Sigmoid colon (tissue), 7 donors: ENCODE data around the gene FAM117A. TPM values are rescaled to one million over a fixed set of nuclear protein-coding genes. Genes with fewer than 3 reads are reported as not detected.

ENCODE experiments used
- DNase-seq: peaks from one replicate; pipeline ENCODE4 v3.0.0-alpha.2; 2019
- H3K27ac ChIP-seq, 4 donors: fragments of 200-600 bp; sonication (generic); one replicate each; pipeline ENCODE4 v1.5.1; 2016 to 2019; ENCODE audit warnings: mild to moderate bottlenecking in 1 of 4
- H3K27me3 ChIP-seq, 3 donors: fragments of 200-600 bp; sonication (generic); one replicate each; pipeline ENCODE4 v1.5.1; 2019; ENCODE audit warnings: mild to moderate bottlenecking in 1 of 3
- H3K36me3 ChIP-seq, 4 donors: fragments of 200-600 bp; sonication (generic); one replicate each; pipeline ENCODE4 v1.5.1; 2016 to 2019
- H3K4me1 ChIP-seq, 4 donors: fragments of 200-600 bp; sonication (generic); one replicate each; pipeline ENCODE4 v1.5.1; 2017 to 2019
- H3K4me3 ChIP-seq, 4 donors: fragments of 200-600 bp; sonication (generic); one replicate each; pipeline ENCODE4 v1.5.1; 2017 to 2019; ENCODE audit warnings: mild to moderate bottlenecking in 2 of 4, moderate library complexity in 1 of 4
- H3K9me3 ChIP-seq, 4 donors: fragments of 200-600 bp in 3 of 4; sonication (generic) in 3 of 4; one replicate each; pipeline versions ENCODE4 v1.5.1 to v1.6.1; 2013 to 2019
- EP300 ChIP-seq, 4 donors: sonication (generic); formaldehyde crosslinking; IDR thresholded peaks; one replicate each; pipeline ENCODE4 v1.6.1; 2017; ENCODE audit warnings: antibody characterized with exemption in 4 of 4
- POLR2A ChIP-seq, 2 donors: fragments of 450-650 bp; IDR thresholded peaks; one replicate each; pipeline ENCODE4 v1.6.1; 2016; ENCODE audit warnings: antibody characterized with exemption in 2 of 2, mild to moderate bottlenecking in 2 of 2, moderate library complexity in 2 of 2
- POLR2AphosphoS5 ChIP-seq, 4 donors: sonication (generic); formaldehyde crosslinking; IDR thresholded peaks; one replicate each; pipeline ENCODE4 v1.6.1; 2017; ENCODE audit warnings: antibody characterized with exemption in 4 of 4
- WGBS, 2 donors: extraction: QIAGEN DNeasy Blood & Tissue Kit; methylation state at CpG; one replicate each; pipeline ENCODE4 v1.1.7; 2013; 5-methylcytosine and 5-hydroxymethylcytosine counted together
- intact Hi-C: fragments of 100-400 bp; cut with DNase I; formaldehyde crosslinking; loops from one replicate; pipeline ENCODE4 v1.15.1; 2023
- polyA plus RNA-seq, 3 donors: library from polyadenylated mRNA; stranded (reverse); fragments of 200-250 nt; gene quantifications; one replicate each; pipeline ENCODE4 v1.2.3, GENCODE V29; 2013
- total RNA-seq, 4 donors: library from RNA; depleted of rRNA; stranded (reverse); fragments of >200 nt; gene quantifications; one replicate each; pipeline ENCODE4 v1.1.0, GENCODE V29; 2016
- TF ChIP-seq, protein P1 (sequence below), 4 experiments: fragments of 450-650 bp in 3 of 4; fragments of 200-600 bp in 1 of 4; IDR thresholded peaks; one replicate each; pipeline ENCODE4 v1.5.1; 2016 to 2019; ENCODE audit warnings: antibody characterized with exemption in 4 of 4, mild to moderate bottlenecking in 3 of 4, moderate library complexity in 2 of 4
- donor health status: healthy with polysubstance abuse.
- donor health status: Bipolar disorder and iron deficiency.
- donor health status: healthy.

The FAM117A gene
- total and polyA plus RNA-seq, 7 donors, result 3.5 to 34.6 (median 15.6) TPM

DNA sequence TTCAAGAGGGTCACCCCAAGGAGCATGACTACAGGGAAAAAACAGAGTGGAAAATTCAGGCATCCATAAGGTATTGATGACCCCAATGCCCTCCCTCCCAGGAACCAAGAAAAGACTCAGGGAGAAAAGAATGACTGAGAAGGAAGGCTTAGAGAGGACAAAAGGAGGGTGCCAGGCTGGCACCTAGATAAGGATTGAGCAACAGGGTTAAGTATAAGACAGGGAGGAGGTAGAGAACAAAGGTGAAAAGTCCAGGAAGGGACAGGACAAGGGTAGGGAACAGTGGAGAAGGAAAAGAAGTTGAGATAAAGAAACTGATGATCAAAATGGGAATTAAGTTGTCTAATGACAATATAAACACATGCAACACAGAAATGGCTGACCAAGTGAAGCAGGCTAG is 58.7 kb downstream of the FAM117A start:
- intact Hi-C loops, result loop anchor here (5.0 kb wide), 3 partner anchors 57 to 292 kb away; partner anchors contain the start of genes DLX3 and FAM117A
- no peaks in the 10 kb centered on the region for H3K9me3 ChIP-seq
- peaks cover 36 to 60% (median 48%) of the 10 kb centered on the region in 4 donors for H3K36me3 ChIP-seq
- H3K27ac ChIP-seq, result no peak overlapping the region
- H3K27me3 ChIP-seq, result no peaks in the 10 kb centered on the region
- peaks cover 0 to 23% (median 22%) of the 10 kb centered on the region in 4 donors for H3K4me1 ChIP-seq
- no peak for DNase-seq
- TF ChIP-seq POLR2A (IDR thresholded peaks at IDR 0.05), result no peak
- no peak for TF ChIP-seq EP300 (IDR thresholded peaks at IDR 0.05)
- TF ChIP-seq, protein P1, sequence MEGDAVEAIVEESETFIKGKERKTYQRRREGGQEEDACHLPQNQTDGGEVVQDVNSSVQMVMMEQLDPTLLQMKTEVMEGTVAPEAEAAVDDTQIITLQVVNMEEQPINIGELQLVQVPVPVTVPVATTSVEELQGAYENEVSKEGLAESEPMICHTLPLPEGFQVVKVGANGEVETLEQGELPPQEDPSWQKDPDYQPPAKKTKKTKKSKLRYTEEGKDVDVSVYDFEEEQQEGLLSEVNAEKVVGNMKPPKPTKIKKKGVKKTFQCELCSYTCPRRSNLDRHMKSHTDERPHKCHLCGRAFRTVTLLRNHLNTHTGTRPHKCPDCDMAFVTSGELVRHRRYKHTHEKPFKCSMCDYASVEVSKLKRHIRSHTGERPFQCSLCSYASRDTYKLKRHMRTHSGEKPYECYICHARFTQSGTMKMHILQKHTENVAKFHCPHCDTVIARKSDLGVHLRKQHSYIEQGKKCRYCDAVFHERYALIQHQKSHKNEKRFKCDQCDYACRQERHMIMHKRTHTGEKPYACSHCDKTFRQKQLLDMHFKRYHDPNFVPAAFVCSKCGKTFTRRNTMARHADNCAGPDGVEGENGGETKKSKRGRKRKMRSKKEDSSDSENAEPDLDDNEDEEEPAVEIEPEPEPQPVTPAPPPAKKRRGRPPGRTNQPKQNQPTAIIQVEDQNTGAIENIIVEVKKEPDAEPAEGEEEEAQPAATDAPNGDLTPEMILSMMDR (IDR thresholded peaks at IDR 0.05), result no peak
- no peak for TF ChIP-seq POLR2AphosphoS5 (IDR thresholded peaks at IDR 0.05)
- no peak overlapping the region for H3K4me3 ChIP-seq

DNA sequence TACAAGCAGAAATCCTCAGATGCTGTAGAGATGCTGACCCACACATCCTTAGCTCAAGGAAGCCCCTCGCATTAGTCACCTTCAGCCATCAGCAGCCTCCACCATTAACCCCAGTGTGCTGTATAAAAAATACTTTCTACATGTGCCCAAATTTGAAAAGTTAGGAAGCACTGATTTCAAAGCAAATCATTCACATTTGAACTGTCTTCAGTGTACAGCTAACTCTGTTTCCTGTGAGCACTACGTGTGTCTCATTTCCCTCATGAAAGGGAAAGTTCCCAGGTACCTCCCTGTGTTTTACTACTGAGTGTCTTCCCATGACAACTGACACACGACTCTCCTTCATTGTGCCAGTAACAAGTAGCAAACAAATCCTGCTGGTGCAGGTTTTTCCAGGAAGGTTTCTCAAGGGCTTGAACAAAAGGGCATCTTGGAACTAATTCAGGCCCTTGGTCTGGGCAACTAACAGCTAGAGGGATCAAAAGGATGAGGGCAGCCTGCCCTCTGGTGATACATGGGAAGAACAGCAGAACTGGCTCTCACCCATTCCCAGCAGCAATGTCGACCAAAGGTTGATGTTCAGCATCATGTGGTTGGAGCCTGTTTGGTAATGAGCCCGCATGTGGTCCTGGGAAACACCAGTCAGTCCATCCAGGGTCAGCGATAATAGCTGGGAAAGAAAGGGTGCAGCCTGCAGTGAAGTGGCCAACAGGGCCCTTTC is 60.2 kb downstream of the FAM117A start:
- TF ChIP-seq, protein P1 (IDR thresholded peaks at IDR 0.05), result peak in 3 of 4 experiments; percentile 32 to 50 (median 35)
- TF ChIP-seq EP300 (IDR thresholded peaks at IDR 0.05), result no peak
- no peak for TF ChIP-seq POLR2A (IDR thresholded peaks at IDR 0.05)
- no peak for TF ChIP-seq POLR2AphosphoS5 (IDR thresholded peaks at IDR 0.05)
- peaks cover 0 to 19% (median 18%) of the 10 kb centered on the region in 4 donors for H3K4me1 ChIP-seq
- H3K36me3 ChIP-seq, result peaks cover 36 to 62% (median 48%) of the 10 kb centered on the region in 4 donors
- no peak overlapping the region for H3K4me3 ChIP-seq
- WGBS, 2 donors, result 44 to 62% methylated on average over 6 of the region's 6 CpGs
- H3K27ac ChIP-seq, result peak overlapping the region in 2 of 4 donors; percentile 23 to 43
- intact Hi-C loops, result no loop called here
- DNase-seq, result no peak
- H3K27me3 ChIP-seq, result no peaks in the 10 kb centered on the region
- no peaks in the 10 kb centered on the region for H3K9me3 ChIP-seq

DNA sequence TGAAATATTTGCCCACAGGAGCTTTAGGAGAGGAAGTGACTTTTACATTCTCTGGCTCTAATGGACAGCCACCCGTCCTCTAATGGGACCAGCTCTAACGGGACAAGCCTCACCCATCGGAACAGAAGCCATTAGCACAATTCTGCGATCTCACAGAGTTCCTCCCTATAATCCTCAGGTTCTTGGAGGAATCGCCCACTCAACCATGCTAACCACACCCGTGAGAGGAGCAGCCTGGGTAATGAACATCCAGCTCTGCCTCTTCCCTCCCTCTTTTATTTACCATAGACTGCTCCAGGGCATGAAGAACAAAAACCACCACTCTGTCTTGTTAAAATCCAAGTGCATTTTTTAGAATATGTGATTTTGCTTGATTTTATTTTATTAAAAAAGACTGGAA is 63.0 kb downstream of the FAM117A start:
- H3K4me3 ChIP-seq, result no peak overlapping the region
- H3K27ac ChIP-seq, result no peak overlapping the region
- TF ChIP-seq, protein P1 (IDR thresholded peaks at IDR 0.05), result no peak
- H3K9me3 ChIP-seq, result no peaks in the 10 kb centered on the region
- DNase-seq, result no peak
- intact Hi-C loops, result no loop called here
- 78 to 86% methylated on average over 6 of the region's 6 CpGs for WGBS, 2 donors
- peaks cover 36 to 62% (median 48%) of the 10 kb centered on the region in 4 donors for H3K36me3 ChIP-seq
- no peaks in the 10 kb centered on the region for H3K4me1 ChIP-seq
- no peaks in the 10 kb centered on the region for H3K27me3 ChIP-seq

DNA sequence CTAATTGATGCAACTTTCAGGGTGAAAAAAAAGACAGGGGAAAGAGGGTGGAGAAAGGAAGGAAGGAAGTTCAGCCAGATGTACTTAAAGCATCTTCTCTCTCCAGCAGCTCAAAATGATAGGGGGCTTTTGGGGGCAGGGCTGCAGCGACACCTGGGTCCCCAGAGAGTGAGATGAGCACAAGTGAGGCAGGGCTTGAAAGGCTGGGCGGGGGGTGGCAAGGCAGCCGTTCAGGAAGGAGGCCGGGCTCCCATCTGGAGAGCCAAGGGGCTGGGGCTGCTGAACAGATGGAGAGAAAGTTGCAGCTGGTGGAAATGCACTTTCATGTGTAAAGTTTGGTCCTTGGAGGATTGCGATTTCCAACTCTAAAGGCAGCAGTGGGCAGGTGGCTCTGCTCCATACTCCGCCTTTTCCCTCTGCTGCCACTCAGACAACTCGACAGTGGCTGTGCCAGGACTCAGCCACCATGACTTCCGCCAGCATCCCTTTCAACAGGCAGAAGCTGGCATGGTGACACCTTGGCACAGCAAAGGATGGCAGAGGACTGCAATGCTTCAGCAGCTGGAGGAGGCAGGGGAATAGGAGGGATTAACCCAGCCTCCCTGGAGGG is 63.9 kb downstream of the FAM117A start:
- Histone ChIP-seq H3K4me1 (peaks cover 0 to 8% (median 5%) of the 10 kb centered on the region in 4 donors), H3K4me3 (no peak overlapping the region), H3K9me3 (no peaks in the 10 kb centered on the region), H3K36me3 (peaks cover 34 to 53% (median 44%) of the 10 kb centered on the region in 4 donors), H3K27ac (no peak overlapping the region), H3K27me3 (no peaks in the 10 kb centered on the region)
- no peak for DNase-seq
- TF ChIP-seq, protein P1 (IDR thresholded peaks at IDR 0.05), result no peak
- TF ChIP-seq POLR2A (IDR thresholded peaks at IDR 0.05) (no peak), EP300 (IDR thresholded peaks at IDR 0.05) (no peak), POLR2AphosphoS5 (IDR thresholded peaks at IDR 0.05) (no peak)
- 58 to 81% methylated on average over 8 of the region's 8 CpGs for WGBS, 2 donors
- intact Hi-C loops, result loop anchor here (10.0 kb wide), 2 partner anchors 205 to 285 kb away; partner anchors contain the start of genes NGFR and PHB1
